Epithelial cell of esophagus (primary cell): ENCODE results near the gene LMX1B.

Experiments used
- DNase-seq: peaks from one replicate; pipeline ENCODE4 v3.0.0; 2010; ENCODE audit warnings: low read depth
- H3K4me3 ChIP-seq: 2 replicates; pipeline ENCODE4 v1.5.1; 2011; ENCODE audit warnings: mild to moderate bottlenecking, low read length, control low read depth
- TF ChIP-seq, protein P1 (sequence below): IDR thresholded peaks from 2 replicates; pipeline ENCODE4 v1.5.1; 2011; ENCODE audit warnings: low read depth, mild to moderate bottlenecking, low read length, control low read depth, inconsistent platforms; ENCODE audit not compliant: insufficient read depth; ENCODE audit errors: missing control alignments

Gene LMX1B

DNA sequence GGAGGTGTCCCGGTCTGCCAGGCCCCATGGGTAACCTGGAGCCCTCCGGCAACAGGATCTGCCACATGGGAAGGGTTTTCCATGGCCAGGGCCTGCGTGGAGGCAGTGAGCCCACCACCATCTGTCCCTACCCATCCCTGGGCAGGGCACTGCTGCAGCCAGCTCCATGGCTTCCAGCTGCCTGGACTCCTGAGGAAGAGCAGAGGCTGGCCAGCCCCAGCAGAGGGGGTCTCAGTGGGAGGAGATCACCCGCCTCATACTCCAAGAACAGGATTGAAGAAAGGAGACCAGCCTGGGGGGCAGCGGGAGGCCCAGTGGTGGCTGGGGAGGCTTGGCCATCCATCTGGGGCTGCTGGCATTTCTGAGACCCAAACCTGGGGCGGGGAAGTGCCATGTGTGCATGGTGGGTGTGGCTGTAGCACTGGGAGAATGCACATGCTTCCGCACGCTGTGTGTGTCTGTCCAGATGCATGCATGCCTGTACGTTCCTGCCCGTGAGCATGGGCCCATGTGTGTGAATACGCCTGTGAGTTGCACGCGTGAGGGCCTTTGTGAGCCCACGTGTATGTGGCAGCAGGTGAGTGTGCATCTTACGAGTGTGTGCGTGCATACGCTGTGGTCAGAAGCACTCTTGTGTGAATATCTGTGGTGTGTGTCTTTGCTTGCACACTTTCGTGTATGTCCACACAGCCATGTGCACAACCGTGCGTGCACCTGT, 78.5 kb downstream of the LMX1B start:
- TF ChIP-seq, protein P1, sequence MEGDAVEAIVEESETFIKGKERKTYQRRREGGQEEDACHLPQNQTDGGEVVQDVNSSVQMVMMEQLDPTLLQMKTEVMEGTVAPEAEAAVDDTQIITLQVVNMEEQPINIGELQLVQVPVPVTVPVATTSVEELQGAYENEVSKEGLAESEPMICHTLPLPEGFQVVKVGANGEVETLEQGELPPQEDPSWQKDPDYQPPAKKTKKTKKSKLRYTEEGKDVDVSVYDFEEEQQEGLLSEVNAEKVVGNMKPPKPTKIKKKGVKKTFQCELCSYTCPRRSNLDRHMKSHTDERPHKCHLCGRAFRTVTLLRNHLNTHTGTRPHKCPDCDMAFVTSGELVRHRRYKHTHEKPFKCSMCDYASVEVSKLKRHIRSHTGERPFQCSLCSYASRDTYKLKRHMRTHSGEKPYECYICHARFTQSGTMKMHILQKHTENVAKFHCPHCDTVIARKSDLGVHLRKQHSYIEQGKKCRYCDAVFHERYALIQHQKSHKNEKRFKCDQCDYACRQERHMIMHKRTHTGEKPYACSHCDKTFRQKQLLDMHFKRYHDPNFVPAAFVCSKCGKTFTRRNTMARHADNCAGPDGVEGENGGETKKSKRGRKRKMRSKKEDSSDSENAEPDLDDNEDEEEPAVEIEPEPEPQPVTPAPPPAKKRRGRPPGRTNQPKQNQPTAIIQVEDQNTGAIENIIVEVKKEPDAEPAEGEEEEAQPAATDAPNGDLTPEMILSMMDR = no peak
- no peak for DNase-seq
- H3K4me3 ChIP-seq = no peak overlapping the region

DNA sequence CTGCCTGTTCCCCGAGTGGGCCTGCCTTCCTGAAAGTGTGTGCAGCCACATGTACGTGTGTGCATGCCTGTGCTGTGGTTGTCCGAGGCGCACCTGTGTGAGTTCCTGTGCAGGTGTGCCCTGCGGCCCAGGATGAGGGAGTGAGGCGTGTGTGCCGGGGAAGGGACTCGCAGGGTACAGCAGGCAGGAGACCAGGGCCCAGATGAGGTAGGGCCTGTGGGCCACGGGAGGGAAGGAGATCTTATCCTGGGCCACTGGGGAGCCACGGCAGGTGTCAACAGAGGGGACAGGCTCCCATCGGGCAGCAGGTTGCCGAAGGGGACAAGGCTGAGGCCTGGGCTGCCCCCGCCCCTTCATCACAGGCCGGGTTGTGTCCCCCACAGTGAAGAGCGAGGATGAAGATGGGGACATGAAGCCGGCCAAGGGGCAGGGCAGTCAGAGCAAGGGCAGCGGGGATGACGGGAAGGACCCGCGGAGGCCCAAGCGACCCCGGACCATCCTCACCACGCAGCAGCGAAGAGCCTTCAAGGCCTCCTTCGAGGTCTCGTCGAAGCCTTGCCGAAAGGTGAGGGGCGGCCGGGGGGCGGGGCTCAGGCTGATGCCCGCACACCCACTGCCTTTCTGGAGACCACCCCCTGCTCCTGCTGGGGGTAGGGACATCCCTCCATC, 79.2 kb downstream of the LMX1B start:
- no peak overlapping the region for H3K4me3 ChIP-seq
- TF ChIP-seq, protein P1 = no peak
- no peak for DNase-seq

DNA sequence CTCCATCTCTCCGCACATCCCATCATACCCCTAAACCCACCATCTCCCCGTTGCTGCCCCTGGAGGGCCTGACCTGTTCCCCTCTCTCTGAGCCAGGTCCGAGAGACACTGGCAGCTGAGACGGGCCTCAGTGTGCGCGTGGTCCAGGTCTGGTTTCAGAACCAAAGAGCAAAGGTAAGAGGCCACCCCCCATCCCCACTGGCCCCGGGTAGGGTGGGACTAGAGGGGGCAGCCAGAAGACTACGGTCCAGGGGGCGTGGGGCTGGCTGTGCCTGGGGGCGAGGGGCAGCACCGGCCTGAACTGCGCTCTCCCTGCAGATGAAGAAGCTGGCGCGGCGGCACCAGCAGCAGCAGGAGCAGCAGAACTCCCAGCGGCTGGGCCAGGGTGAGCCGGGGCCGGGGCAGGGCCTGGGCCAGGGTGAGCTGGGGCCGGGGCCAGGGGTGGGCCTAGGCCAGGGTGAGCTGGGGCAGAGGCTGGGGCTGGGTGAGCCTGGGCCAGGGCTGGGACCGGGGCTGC, 79.8 kb downstream of the LMX1B start:
- no peak for DNase-seq
- TF ChIP-seq, protein P1 = no peak

DNA sequence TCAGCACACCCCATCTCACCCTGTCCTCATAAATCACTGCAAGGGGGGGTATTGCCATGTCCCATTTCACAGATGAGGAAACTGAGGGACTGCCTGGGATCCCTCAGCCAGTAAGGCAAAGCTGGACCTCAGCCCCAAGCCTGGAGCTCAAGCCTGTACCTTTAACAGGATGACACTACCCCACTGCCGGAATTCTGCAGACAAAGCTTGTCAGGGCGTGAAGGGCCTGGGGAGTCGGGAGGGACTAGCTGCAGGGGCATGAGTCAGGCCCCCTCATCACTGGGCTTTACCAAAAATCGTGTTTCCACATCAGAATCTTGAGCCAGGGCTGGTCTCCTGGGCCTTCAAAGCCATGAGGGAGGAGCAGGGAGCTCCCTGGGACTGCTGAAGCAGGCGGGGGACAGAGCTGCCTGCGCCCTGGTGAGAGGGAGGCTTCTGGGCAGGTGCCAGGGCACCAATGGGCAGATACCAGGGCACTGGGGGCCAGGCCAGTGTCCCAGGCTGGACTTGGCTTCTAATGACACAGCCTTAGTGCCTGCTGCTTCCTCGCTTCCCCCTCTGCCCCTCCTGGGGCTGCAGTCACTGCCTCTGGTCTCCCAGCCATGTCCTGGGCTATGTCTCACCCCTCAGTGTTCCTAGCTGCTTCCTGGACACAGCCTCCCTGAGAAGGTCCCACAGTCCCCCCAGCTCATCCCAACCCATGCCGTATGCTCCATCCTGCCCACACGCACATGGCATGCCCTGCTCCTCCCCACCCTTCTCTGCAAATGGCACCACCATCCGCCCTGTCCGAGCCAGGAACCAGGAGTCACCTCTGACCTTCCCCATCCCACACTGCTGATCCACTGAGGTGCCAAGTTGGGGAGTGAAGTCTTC, 80.7 kb downstream of the LMX1B start:
- TF ChIP-seq, protein P1 = no peak
- peak; percentile 79 for DNase-seq
- H3K4me3 ChIP-seq = no peak overlapping the region

More for the DNA sequence above, 79.8 kb downstream of the LMX1B start:
- no peak overlapping the region for H3K4me3 ChIP-seq

DNA sequence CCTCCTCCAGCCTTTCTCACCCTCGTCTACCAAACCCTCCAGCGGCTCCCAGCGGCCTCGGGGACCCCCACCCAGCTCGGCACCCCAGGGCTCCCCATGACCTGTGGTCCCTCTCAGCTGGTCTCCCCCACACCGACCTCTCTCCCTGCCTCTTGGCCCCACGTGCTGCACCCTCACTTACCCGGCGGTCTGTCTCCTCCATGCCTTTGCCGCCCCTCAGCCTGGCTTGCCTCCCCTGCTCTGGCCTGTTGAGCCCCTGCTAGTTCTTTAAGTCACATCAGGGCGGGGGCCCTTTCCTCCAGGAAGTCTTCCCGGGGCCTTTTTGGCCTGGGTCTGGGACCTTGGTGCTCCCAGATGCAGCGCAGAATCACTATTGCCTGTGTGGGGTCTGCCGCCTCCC, 81.5 kb downstream of the LMX1B start:
- no peak overlapping the region for H3K4me3 ChIP-seq
- TF ChIP-seq, protein P1 = no peak
- DNase-seq = no peak

DNA sequence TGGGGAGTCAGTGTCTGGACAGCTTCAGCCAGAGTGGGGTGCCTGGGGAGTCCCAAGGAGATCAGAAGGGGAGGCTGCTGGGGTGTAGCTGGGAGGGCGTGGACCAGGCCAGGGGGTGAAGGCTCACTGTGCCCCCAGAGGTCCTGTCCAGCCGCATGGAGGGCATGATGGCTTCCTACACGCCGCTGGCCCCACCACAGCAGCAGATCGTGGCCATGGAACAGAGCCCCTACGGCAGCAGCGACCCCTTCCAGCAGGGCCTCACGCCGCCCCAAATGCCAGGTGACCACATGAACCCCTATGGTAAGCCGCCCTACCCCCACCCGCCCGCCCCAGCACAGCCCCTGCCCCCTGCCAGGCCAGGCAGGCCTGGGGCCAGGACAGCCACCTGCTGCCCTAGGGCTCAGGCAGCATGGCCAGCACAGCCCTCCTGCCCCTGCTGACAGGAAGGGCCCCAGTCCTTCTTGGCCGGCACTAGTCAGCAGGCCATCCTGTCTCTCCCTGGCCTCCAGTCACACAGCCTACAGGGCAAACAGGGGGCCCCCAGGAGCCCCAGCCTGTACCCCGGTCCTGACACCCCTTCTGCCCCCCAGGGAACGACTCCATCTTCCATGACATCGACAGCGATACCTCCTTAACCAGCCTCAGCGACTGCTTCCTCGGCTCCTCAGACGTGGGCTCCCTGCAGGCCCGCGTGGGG, 82.1 kb downstream of the LMX1B start:
- DNase-seq = no peak
- TF ChIP-seq, protein P1 = no peak
- no peak overlapping the region for H3K4me3 ChIP-seq
